GM20431 (cell line): ENCODE measurements around the gene CRIP1.

Experiments used
- in situ Hi-C: fragments of 300-500 bp; cut with MseI, MboI; formaldehyde crosslinking; loops from one replicate; pipeline ENCODE4 v1.15.0; 2020; ENCODE audit warnings: low sequenced_read_pairs; ENCODE audit not compliant: unreplicated experiment

CRIP1 gene

DNA sequence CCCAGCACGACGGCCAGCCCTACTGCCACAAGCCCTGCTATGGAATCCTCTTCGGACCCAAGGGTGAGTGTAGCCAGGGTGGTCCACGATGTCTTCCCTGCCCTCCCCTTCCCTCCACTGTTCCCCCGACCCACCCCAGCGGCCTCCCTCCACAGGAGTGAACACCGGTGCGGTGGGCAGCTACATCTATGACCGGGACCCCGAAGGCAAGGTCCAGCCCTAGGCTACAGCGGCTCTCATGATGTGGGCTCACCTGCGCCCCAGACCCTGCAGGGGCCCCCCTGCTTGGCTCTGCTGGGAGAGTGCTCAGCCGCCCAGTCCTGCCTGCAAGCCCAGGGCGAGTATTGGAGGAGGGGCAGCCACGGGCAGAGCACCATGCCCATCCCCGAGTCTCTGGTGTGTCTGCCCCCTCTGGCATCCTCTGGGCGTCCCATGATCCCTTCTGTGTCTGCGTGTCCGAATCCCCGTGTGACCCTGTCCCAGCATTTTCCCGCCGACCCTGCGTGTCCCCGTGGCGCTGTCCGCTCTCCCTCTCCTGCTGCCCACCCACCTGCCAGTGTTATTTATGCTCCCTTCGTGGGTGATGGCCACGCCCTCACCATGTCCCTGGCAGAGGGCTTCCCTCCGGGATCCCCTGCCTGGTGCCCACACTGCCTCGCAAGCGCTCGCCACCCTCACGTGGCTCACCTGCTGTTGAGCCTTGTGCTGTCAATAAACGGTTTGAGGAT lies 7.1 kb upstream of the CRIP1 start:
- in situ Hi-C loops = no loop called here

DNA sequence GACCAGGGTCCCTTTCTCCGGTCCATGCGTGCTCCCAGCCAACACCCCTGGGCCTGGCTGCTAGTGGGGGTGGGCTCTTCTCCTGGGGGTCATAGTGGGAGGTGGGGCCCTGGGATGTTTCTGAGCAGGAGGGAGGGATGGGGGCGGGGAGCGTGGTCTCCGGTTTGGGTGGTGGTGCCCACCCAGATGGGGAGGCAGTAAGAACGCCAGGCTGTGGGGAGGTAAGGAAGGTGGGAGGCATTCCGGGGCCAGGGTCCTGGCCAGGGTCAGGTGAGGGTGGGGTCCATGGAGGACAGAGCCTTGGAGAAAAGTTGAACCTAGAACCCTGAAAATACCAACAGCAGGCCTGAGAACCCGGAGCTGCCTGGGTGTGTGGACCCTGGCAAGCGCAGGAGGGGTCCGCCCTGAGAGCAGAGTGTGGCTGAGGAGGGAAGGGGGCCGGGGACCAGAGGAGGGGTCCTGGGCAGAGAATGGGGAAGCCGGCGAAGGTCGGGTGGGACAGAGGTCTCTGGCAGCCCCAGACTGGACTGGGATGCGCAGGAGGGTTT lies 6.4 kb upstream of the CRIP1 start:
- in situ Hi-C loops = no loop called here

DNA sequence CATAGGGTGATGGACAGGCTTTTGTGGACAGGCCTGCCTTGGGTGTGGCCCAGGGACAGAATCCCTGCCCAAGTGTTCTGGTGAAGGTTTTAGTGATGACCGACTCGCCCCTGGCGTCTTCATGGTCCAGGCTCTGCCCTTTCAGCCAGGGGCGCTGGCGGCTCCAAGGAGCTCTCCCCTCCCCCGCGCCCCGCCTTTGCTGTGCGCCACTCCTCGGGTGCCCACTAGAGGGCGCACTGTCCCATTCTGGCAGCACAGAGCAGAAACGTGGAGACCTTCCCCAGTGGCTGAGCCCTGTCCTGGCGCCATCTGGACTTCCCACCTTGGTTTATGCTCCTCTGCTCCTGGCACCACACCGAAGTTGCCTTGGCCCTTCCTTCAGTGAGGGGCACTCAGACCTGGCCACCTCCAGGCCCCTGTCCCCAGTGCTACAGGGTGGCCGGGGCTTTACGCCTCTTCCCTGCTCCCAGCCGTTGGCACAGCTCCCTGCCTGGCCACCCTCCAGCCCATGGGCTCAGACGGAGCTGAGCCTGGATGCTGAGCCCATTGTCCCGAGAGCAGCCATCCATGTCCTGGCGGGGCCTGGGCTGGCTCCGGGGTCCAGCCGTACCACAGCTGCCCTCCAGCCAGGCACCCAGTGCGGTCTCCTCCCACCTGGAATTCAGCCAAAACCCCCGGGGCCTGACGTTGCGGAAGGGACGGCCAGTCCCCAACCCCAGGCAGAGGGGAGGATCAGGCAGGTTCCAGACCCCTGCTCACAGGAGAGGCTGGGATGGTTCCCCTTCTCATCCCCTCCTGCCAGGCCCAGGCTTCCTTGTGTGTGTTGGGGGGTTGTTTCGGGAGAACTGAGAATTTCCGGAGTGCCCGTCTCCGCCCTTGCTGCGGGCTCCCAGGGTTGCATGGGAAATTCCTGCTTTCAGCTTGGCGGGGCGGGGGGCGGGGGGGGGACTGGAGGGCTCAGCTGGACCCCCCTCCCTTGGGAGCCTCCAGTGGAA lies 5.6 kb upstream of the CRIP1 start:
- in situ Hi-C loops = no loop called here

DNA sequence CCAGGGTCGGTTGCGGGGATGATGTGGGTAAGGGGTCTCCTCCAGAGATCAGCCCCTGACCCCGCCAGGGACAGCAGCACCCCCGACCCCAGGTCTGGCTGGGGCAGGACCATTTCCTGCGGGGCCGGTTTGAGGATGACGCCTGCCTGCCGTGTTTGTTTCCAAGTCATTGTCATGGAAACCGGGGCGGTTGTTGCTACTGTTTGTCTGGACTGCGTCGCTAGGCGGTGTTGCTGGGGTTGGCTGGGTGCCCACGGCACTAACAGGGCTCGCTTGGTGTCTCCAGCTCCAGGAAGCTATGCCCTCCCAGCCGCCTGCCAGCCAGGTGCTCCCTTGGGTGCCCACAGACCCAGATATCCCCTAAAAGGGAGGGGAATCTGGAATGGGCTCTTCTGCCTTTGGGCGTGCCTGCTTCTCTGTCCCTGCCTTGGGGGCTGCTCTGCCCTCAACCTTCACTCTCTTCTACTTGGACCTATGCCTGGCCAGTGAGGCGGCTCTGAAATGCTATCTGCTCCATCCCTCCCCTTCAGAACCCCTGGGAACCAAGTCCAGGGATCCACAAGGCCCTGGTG lies 4.7 kb upstream of the CRIP1 start:
- in situ Hi-C loops = no loop called here

DNA sequence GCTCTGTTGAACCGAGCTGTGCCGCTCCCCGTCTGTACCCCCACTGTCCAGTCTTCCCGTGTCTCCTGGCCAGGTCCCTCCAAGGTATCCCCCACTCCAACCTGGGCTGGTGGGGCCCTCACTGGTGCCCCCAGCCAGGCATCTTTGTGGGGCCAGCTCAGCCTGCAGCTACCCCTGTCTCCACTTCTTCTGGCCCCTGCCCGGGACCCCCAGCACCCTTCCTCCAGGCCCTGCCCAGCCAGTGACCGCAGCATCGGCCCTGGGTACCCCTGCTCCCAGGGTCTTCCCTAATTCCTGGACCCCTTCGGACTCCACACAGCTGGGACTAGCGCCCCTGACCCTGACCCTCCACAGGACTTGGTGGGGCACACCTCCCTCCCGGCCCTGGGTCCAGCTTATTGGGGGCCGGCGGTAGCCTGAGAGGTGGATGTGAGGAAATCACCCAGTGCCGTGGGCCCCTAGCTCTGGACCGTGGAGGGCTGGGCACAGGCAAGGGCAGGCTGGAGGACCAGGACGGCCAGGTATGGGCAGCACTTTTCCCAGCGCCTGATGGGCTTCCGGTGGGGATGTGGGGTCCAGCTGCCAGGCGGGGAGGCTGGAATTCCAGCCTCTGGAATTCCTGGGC lies 4.1 kb upstream of the CRIP1 start:
- in situ Hi-C loops = no loop called here

DNA sequence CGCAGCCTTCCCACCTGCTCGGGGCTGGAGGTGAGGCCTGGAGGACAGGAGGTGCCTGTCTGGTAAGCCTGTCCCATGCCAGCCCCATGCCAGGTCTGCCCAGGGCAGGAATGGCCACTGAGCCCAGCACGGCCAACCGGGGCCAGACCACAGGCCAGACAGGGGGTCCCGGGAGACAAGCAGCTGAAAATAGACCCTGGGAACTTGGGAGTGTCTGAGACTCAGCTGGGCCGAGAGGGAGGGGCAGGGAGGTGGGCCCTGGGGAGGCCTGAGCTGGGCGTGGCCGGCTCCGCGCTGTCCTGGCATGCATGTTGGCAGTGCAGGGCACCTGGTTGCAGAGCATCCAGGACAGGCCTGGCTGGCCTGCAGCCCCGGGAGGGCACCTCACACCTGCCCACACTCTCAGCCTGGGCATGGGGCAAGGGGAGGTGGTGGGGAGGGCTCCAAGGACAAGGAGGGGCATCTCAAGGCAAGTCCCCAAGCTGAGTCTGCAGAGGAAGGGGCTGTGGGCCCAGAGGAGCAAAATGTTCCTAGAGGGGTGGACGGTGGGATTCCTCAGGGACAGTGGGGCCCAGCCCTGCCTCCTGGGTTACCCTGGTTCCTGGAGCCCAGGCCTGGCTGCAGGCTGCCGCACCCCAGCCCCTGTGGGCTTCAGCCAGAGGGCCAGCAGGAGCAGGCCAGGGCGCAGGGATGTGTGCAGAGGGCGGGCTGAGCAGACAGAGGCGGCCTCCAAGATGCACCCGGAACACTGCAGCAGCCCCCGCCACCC lies 3.2 kb upstream of the CRIP1 start:
- in situ Hi-C loops = no loop called here

DNA sequence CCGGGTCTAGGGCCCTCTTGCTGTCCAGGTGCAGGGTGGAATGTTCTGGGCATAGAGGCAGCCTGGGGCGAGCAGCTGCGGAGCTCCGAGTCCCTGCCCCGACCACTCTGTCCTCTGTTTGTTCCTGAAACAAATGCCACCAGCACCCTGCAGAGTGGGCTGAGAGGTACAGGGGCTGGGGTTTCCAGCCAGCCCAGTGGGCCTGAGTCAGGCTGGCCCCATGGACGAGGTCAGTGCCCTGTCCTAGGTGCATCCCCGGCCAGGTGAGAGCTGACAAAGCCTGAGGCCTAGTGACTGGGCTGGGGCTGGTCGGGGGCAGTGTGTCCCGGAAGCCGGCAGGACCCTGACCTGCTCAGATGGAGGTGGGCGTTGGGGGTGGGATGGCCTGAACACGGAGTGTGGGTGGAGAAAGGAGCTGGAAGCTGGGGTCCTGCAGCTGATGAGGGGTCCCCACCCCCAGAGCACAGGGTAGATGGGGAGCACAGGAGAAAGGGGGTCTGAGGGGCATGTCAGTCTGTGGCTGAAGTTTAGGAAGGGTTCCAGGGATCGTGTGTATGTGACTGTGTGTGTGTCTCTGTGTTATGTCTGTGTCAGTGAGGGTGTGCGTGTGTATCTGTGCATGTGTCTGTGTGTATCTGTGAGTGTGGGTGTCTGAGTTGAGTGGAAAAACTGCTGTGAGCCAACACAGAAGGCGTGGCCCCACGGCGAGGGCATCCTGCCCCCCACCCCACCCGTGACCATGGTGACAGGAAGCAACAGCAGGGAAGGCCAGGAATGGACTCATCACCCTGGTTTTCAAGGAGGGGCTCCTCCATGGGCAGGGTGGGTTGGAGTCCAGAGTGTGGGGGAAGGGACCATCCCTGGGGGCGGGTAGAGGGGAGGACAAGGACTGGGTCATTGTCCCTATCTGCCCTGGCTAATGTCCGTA lies 2.4 kb upstream of the CRIP1 start:
- in situ Hi-C loops = no loop called here

DNA sequence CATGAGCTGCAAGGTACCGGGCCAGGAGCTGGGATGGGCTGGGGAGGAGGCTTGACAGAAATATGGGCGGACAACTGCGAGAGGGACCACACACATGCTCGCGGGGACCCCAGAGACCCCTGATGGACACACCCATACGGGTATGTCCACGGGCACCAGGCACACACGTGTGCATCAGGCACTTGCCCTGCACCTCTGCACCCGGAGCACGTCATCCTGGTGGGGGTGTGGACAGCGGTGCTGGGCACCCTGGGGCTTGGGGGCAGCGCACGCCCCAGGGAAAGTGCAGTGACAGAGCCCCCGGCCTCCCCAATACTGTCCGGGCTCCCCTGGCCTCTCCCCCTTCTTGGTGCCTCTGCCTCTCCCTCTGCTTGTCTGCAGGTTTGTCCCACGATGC lies 1.7 kb upstream of the CRIP1 start:
- in situ Hi-C loops = no loop called here

DNA sequence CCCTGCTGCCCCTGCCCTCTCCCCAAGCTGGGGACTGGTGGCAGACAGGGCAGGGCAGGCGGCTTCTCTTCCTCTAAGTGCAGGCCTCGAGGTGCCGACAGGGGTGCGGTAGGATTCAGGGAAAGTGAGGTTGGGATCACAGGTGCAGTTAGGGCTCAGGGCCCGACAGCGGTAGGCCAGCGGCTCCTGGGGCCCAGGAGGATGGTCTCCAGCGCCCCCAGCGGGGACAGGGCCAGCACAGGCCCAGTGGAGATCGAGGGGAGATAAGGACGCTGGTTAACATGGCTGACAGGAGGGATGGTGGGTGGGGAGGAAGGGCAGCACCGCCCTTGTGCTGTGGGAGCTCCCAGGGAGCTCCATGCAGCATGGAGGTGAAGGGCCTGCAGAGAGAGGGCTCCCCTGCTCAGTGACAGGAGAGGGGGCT lies 935 bp upstream of the CRIP1 start:
- in situ Hi-C loops = no loop called here

DNA sequence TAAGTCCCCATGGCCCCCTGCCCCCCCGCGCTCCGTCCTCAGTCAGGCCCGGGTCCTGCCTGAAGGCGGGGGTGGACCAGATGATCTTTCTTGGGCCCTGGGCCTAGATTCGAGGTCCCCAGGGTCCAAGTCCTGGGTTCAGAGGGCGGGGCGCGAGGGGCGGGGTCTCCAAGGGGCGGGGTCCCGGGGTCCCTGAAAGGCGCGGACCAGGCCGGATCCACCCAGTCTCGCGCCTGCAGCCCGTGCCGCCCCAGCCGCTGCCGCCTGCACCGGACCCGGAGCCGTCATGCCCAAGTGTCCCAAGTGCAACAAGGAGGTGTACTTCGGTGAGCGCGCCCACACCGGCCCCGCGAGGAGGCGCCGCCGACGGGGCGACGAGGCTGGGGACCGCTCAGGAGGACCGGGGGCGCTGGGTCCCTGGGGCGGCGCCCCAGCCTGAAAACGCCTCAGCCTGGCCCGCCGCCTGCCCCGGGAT lies 325 bp downstream of the CRIP1 start:
- in situ Hi-C loops = no loop called here

DNA sequence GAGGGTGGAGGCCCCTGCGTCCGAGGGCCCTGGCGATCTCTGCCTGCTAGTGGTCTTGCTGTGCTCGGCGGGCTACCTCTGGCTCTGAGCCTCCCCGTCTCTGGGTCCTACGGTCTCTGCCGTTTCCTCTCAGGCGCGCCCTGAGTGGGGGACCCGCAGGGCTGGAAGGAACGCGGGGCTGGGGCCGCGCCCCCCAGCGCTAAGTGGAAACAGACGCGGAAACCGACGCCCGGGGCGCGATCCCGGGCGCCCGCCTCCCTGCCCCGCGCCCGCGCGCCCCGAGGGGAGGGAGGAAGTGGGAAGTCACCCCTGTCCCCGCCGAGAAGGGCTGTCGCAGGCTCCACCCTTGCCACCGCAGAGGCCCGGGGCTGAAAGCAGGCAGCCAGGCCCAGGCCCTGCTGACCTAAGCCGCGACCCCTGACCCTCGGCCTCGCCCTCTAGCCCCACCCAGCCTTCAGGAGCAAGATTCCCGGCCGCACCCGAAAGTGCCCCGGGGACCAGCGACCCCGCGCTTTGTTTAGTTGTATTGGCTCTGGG lies 831 bp downstream of the CRIP1 start:
- in situ Hi-C loops = no loop called here

DNA sequence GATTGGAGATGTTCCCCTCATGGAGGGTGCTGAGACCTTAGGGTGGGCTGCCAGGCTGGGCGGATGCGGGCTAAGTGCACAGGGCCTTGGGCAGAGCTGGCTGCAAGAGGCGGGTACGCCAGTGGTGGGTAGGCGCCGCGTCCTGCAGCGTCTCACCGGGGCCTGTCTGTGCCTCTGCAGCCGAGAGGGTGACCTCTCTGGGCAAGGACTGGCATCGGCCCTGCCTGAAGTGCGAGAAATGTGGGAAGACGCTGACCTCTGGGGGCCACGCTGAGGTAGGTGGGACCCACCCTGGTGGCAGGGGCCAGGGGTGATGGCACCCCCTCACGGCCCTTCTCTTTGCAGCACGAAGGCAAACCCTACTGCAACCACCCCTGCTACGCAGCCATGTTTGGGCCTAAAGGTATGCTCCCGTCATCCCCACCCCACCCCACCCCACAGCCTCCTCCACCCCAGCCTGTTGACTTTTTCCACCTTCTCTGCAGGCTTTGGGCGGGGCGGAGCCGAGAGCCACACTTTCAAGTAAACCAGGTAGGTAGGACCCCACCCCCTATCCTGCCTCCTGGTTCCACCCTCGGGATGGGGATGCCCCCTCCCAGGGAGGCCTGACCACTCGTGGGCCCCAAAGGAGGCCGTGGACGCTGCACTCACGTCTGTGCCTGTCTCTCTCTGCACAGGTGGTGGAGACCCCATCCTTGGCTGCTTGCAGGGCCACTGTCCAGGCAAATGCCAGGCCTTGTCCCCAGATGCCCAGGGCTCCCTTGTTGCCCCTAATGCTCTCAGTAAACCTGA lies 1.5 kb downstream of the CRIP1 start:
- in situ Hi-C loops = no loop called here

DNA sequence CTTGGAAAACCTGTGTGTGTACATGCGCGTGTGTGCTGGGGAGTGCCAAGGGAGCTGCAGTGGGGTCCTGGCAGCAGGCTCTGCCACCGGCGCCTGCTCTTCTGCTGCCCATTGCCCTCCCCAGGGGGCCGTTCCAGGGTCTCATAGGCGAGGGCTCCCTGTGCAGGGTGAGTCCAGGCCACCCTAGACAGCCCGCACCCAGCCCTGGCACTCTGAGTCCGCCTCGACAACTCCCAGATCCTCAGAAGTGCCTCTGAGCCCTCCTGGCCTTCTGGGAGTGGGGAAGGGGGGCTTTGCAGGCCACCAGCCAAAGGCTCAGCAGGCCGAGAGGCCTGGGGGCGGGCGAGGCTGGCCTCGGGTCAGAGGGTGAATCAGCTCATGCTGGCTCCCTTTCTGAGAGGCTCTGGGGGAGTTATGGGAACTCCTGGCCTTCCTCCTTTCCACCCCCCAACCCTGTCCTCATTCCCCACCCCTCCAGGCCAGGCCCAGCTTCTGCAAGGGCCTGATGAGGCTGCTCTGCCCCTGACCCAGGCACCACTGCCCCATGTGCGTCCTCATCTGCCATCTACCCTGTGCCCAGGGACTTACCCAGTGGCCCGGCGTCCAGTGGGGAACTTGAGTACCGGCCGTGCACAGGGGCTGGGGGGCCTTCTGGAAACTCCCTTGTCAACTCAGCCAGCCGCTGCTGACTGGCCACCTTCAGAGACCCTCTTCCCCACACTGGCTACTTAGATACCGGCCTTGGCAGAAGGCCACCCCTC lies 2.3 kb downstream of the CRIP1 start:
- in situ Hi-C loops = no loop called here

DNA sequence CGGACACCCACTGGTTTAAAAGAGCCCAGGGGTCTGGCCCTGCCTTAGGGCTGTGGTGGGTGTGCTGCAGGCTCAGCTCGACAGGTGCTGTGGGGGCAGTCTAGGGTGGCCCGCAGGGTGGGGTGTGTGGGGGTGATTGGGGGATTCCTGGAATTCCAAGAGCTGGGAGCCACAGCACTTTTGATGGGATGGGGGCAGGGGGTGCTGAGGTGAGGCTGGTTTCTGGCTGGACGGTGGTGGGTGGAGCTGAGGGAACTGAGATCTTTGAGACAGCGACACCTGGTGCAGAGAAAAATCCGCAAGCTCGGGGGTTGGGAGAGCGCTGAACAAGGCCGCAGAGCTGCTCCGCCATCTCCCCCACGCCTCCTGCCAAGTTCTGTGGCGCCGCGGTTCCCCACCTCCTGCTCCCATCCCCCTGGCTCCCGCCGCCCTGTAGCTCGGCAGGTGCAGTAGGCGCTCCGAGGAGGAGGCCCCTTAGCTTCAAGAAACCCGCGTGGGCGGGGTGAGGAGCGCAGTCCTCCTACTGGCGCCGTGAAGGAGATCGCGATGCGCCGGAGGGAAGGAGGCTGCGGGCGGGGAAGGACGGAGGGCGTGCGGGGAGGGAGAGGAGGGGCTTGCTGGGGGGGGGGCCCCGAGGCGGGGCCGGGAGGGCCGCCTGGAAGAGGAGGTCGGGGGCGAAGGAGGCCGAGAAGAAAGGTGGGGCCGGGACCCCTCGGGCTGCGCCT lies 3.0 kb downstream of the CRIP1 start:
- in situ Hi-C loops = no loop called here

DNA sequence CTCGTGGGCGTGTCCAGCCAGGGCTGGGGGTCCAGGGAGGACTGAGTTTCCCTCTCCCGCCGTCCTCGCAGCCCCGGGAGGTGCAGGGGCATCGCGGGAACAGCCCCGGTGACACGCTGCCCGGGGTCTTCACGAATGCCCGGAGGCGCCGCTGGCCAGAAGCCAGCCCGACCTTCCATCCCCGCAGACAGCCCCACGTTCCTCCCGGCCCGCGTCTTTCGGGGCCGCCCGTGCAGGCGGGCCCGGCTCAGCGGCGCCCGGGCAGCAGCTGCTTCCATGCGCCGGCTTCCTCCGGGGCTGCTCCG lies 3.5 kb downstream of the CRIP1 start:
- in situ Hi-C loops = no loop called here
